Dedifferentiated amniotic fluid mesenchymal stem cell (primary cell): ENCODE results near the gene ZGRF1.
"Not testable (repeated sequence)": the region's sequence is repeated elsewhere in the genome, so short reads cannot be mapped to it uniquely, and the experiment has no call there.

Source experiments
- DNase-seq: peaks from one replicate; pipeline ENCODE4 v3.0.0-alpha.2; 2016; ENCODE audit errors: extremely low spot score

The ZGRF1 gene

GRCh38 chr4:112637552-112637866, 800 bp upstream of the ZGRF1 start:
- DNase-seq: no peak

GRCh38 chr4:112633477-112634235, 3.1 kb downstream of the ZGRF1 start:
- peak; percentile 66 for DNase-seq

DNA sequence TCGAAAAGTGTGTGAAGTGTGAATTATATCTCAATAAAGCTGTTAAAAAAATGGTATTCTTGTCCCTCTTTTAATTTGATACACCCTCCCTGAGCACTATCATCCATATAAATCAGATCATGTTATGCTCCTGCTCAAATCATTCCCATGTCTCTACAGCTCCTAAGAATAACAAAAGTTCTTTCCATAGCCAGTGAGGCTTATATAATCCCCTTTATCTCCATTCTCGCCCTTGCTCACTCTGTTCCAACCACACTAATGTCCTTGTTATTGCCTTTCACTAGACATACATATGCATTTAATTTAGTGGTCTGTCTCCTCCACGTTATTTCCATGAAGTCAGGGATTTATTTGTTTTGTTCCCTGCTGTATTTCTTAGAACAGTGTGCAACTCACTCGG, 10.5 kb downstream of the ZGRF1 start:
- no peak for DNase-seq

GRCh38 chr4:112616984-112617383, 19.7 kb downstream of the ZGRF1 start:
- DNase-seq: no peak

- not testable (repeated sequence) for DNase-seq
Measured at GRCh38 chr4:112612814-112613213, 23.9 kb downstream of the ZGRF1 start.

GRCh38 chr4:112604589-112604988, 32.1 kb downstream of the ZGRF1 start:
- peak; percentile 74 for DNase-seq

- DNase-seq: no peak
Measured at GRCh38 chr4:112594993-112595392, 41.7 kb downstream of the ZGRF1 start.

DNA sequence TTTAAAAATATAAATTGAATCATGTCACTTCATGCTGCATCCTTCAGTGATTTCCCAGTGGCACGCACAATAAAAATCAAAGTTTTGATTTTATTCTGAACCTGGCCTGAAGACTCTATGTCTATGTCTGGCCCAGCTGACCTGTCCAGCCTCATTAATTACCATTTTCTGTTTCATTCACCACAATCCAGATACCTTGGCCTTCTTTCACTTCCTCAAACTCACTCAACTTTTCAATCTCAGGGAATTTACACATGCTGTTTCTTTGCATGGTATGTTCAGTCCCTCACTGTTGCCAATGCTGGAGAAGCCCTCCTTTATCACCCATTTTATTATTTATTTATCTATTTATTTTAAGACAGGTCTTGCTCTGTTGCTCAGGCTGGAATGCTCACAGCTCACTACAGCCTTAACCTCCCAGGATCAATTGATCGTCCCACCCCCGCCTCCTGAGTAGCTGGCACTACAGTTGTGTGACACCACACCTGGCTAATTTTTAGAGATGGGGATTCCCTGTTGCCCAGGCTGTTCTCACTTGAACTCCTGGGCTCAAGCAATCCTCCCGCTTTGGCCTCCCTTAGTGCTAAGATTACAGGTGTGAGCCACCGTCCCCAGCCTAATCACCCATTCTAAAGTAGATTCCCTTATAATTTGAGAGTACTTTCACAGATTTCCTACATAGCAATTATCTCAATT, 43.1 kb downstream of the ZGRF1 start:
- DNase-seq: no peak

DNA sequence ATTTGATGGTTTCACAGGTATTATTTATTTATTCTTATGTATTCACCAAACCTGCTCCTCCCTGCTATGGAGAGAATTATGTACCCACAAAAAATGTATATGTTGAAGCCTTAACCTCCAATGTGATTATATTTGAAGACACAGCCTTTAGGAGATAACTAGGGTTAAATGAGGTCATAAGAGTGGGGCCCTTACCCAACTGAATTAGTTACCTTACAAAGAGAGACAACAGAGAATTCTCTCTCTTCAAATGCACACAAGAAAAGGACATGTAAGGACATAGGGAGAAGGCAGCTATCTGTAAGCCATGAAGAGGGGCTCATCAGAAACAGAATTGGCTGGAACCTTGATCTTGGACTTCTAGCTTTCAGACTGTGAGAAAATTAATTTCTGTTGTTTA, 44.0 kb downstream of the ZGRF1 start:
- DNase-seq: no peak

DNA sequence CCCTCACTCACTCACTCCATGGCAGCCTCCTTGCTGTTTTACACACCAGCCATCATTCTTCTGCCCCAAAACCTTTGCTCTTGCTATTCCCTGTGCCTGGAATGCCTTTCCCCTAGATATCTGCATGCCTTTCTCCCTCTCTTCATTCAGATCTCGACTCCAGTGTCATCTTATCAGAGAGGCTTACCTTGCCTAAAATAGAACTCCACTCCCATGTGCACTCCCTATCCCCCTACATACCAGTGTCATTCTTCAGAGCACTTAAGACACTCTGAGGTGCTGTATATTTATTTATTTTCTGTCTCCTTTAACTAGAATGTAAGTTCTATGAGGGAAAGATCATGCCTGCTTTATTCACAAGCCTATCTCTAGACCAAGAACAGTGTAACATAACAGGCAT, 45.1 kb downstream of the ZGRF1 start:
- DNase-seq: no peak

DNA sequence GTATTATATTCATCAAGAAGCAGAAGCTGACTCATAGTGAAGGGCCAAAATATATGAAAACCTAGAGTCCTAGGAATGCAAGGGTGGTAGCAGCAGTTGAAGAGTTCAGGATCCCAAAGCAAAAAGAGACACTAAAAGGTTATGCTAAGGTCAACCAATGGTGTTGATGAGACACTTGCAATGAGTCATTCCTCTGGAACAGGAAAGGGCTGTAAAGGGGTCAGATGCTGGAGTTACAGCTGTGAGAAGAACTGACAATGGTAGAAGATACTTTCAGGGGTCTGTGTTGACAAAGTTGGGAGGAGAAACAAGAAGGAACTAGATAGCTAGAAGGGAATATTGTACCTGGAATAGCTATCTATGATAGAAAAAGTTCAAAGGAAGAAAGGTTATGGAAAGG, 47.5 kb downstream of the ZGRF1 start:
- DNase-seq: no peak

- no peak for DNase-seq
Measured at GRCh38 chr4:112585977-112586736, 50.6 kb downstream of the ZGRF1 start.

DNA sequence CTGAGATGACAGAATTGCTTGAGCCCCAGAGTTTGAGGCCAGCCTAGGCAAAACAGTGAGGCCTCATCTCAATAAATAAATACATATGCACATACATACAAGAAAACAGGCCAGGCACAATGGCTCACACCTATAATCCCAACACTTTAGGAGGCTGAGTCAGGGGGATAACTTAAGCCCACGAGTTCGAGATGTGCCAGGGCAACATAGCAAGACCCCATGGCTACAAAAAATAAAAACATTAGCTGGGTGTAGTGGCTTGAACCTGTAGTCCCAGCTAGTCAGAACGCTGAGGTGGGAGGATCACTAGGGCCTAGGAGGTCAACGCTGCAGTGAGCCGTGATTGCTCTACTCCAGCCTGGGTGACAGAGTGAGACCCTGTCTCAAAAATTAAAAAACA, 69.2 kb downstream of the ZGRF1 start:
- no peak for DNase-seq

GRCh38 chr4:112564706-112565270, 71.9 kb downstream of the ZGRF1 start:
- no peak for DNase-seq

GRCh38 chr4:112563431-112564200, 73.1 kb downstream of the ZGRF1 start:
- no peak for DNase-seq

- DNase-seq: no peak
Measured at GRCh38 chr4:112562254-112562879, 74.3 kb downstream of the ZGRF1 start.

DNA sequence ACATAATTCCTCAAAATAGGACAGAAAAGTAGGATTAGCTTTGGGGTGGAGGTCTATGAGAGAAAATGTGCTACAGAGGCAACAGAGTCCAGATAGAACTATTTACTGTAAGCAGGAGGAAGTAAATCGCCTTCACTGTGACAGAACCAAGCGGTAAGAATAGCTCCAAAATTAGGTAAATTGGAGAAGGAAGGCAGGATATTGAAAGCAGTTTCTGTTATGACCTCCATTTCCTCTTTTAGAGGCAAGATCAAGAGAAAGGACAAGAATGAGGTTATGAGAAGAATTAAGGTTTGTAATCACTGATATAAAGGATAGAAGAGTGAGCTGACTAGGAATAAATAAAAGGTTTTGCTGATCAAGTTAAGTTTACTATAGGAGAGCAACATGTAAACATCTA, 76.6 kb downstream of the ZGRF1 start:
- DNase-seq: no peak

DNA sequence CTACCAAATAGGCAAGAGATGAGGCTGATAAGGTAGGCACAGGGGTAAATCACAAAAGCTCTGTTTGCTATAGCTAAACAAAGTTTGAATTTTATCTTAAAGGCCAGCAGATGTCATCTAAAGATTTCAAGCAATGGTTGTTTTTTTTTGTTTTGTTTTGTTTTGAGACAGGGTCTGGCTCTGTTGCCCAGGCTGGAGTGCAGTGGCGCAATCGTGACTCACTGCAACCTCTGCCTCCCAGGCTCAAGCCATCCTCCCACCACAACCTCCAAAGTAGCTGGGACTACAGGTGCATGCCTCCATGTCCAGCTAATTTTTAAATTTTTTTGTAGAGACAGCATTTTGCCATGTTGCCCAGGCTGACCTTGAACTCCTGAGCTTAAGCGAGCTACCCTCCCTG, 77.7 kb downstream of the ZGRF1 start:
- DNase-seq: no peak

- no peak for DNase-seq
Measured at GRCh38 chr4:112557676-112558411, 78.9 kb downstream of the ZGRF1 start.

GRCh38 chr4:112554271-112554670, 82.4 kb downstream of the ZGRF1 start:
- DNase-seq: not testable (repeated sequence)

GRCh38 chr4:112552668-112553067, 84.0 kb downstream of the ZGRF1 start:
- DNase-seq: peak; percentile 56
